H1 (cell line): ENCODE measurements around the gene ZNRF3. TPM values are rescaled to one million over a fixed set of nuclear protein-coding genes. Genes with fewer than 3 reads are reported as not detected.

Source experiments
- CTCF ChIA-PET: fragments of 300-600 bp; sonication (Branson Sonifier 250); formaldehyde crosslinking; loops from one replicate; lab custom pipeline; 2021; ENCODE audit not compliant: partially characterized antibody; lab: Charles Lee
- POLR2A ChIA-PET: fragments of 300-600 bp; sonication (Branson Sonifier 250); formaldehyde crosslinking; loops from one replicate; lab custom pipeline; 2021; ENCODE audit warnings: inconsistent platforms; ENCODE audit not compliant: partially characterized antibody; lab: Charles Lee
- DNase-seq, 2 experiments: peaks; one replicate each; pipeline versions ENCODE4 v3.0.0 to v3.0.0-alpha.2; 2010 to 2022; ENCODE audit warnings: low spot score in 2 of 2, low read depth in 1 of 2, mixed read lengths in 1 of 2
- FAIRE-seq: peaks from 2 replicates; lab custom pipeline; 2011; peaks lifted over from hg19 to GRCh38; lab: Jason Lieb, UNC
- H2AFZ ChIP-seq: 2 replicates; pipeline ENCODE4 v1.8.1; 2012; ENCODE audit warnings: low read length, inconsistent platforms
- H2AK5ac ChIP-seq: 2 replicates; pipeline ENCODE4 v1.6.1; 2013; ENCODE audit warnings: low read depth, low read length
- H2BK120ac ChIP-seq: replicated peaks from 2 replicates; pipeline ENCODE3; 2013; ENCODE audit warnings: low read depth, low read length, inconsistent platforms
- H2BK12ac ChIP-seq: 2 replicates; pipeline ENCODE4 v1.6.1; 2013; ENCODE audit warnings: low read depth, low read length
- H2BK15ac ChIP-seq: 2 replicates; pipeline ENCODE4 v1.6.1; 2013; ENCODE audit warnings: low read length
- H2BK20ac ChIP-seq: 2 replicates; pipeline ENCODE4 v1.6.1; 2013; ENCODE audit warnings: low read length
- H2BK5ac ChIP-seq: 2 replicates; pipeline ENCODE4 v1.6.1; 2013; ENCODE audit warnings: low read depth, low read length
- H3K14ac ChIP-seq: 2 replicates; pipeline ENCODE4 v1.6.1; 2013; ENCODE audit warnings: inconsistent platforms; ENCODE audit not compliant: insufficient read length
- H3K18ac ChIP-seq: 2 replicates; pipeline ENCODE4 v1.6.1; 2013; ENCODE audit warnings: low read length; ENCODE audit errors: extremely low read depth
- H3K23ac ChIP-seq: 2 replicates; pipeline ENCODE4 v1.6.1; 2013; ENCODE audit warnings: inconsistent platforms; ENCODE audit not compliant: insufficient read length
- H3K23me2 ChIP-seq: 2 replicates; pipeline ENCODE4 v1.6.1; 2013; ENCODE audit warnings: low read depth, low read length
- H3K27ac ChIP-seq: 2 replicates; pipeline ENCODE4 v1.6.1; 2011; ENCODE audit warnings: low read depth, low read length, inconsistent platforms
- H3K27me3 ChIP-seq, 4 experiments: replicated peaks in 1 of 4; 1 replicate in 1 of 4; 2 replicates in 3 of 4; pipeline versions ENCODE4 v1.6.1 to v1.8.1; 2011 to 2013; ENCODE audit warnings: low read length in 3 of 4, mild to moderate bottlenecking in 3 of 4, inconsistent platforms in 2 of 4, mixed read lengths in 2 of 4, moderate library complexity in 1 of 4; ENCODE audit not compliant: control insufficient read depth in 3 of 4, insufficient read depth in 3 of 4; ENCODE audit errors: extremely low read depth in 1 of 4
- H3K36me3 ChIP-seq, 4 experiments: 2 replicates each; pipeline versions ENCODE4 v1.6.1 to v1.8.1; 2011 to 2013; ENCODE audit warnings: mild to moderate bottlenecking in 4 of 4, low read length in 3 of 4, moderate library complexity in 2 of 4, control low read depth in 1 of 4, inconsistent platforms in 1 of 4; ENCODE audit not compliant: insufficient read depth in 4 of 4, control insufficient read depth in 2 of 4
- H3K4ac ChIP-seq: replicated peaks from 2 replicates; pipeline ENCODE3; 2013; ENCODE audit warnings: low read length, low read depth, mixed read lengths, inconsistent platforms; ENCODE audit not compliant: insufficient read length
- H3K4me1 ChIP-seq, 4 experiments: replicated peaks in 1 of 4; 1 replicate in 1 of 4; 2 replicates in 3 of 4; pipeline versions ENCODE4 v1.6.1 to v1.8.1; 2011 to 2013; ENCODE audit warnings: low read length in 3 of 4, inconsistent platforms in 2 of 4, mixed read lengths in 1 of 4; ENCODE audit not compliant: insufficient read depth in 4 of 4, control insufficient read depth in 3 of 4
- H3K4me2 ChIP-seq, 2 experiments: 2 replicates each; pipeline versions ENCODE4 v1.6.1 to v1.8.1; 2011 to 2013; ENCODE audit warnings: low read depth in 2 of 2, low read length in 2 of 2, control low read depth in 1 of 2, inconsistent platforms in 1 of 2, mild to moderate bottlenecking in 1 of 2; ENCODE audit not compliant: insufficient read depth in 1 of 2
- H3K4me3 ChIP-seq, 4 experiments: fragments of 200-600, 300-600 bp in 1 of 4; sonication (generic), shearing (Covaris generic), sonication (Bioruptor Twin) in 1 of 4; 2 replicates each; pipeline versions ENCODE4 v1.5.1 to v1.8.1; 2011 to 2016; ENCODE audit warnings: low read length in 4 of 4, low read depth in 3 of 4, control low read depth in 2 of 4, inconsistent platforms in 2 of 4, mild to moderate bottlenecking in 2 of 4, mixed read lengths in 1 of 4, moderate library complexity in 1 of 4; ENCODE audit not compliant: insufficient read depth in 2 of 4; ENCODE audit errors: extremely low read depth in 1 of 4
- H3K56ac ChIP-seq: replicated peaks from 2 replicates; pipeline ENCODE3; 2013; ENCODE audit warnings: low read depth, mild to moderate bottlenecking, mixed read lengths, low read length, inconsistent platforms; ENCODE audit not compliant: insufficient read length
- H3K79me1 ChIP-seq: 2 replicates; pipeline ENCODE4 v1.6.1; 2013; ENCODE audit warnings: low read depth, low read length, control low read depth
- H3K79me2 ChIP-seq, 2 experiments: 2 replicates each; pipeline versions ENCODE4 v1.6.1 to v1.8.1; 2012 to 2013; ENCODE audit warnings: low read length in 2 of 2, mild to moderate bottlenecking in 2 of 2, inconsistent platforms in 1 of 2; ENCODE audit not compliant: insufficient read depth in 2 of 2, control insufficient read depth in 1 of 2
- H3K9ac ChIP-seq, 4 experiments: replicated peaks in 1 of 4; 1 replicate in 1 of 4; 2 replicates in 3 of 4; pipeline versions ENCODE4 v1.6.1 to v1.8.1; 2011 to 2013; ENCODE audit warnings: low read depth in 3 of 4, low read length in 3 of 4, control low read depth in 2 of 4, mild to moderate bottlenecking in 2 of 4, moderate library complexity in 2 of 4, inconsistent platforms in 1 of 4; ENCODE audit errors: extremely low read depth in 1 of 4
- H3K9me3 ChIP-seq, 2 experiments: 2 replicates each; pipeline versions ENCODE4 v1.6.1 to v1.8.1; 2012 to 2013; ENCODE audit warnings: mild to moderate bottlenecking in 2 of 2, moderate library complexity in 2 of 2, control low read depth in 1 of 2, inconsistent platforms in 1 of 2, low read depth in 1 of 2, low read length in 1 of 2, mixed read lengths in 1 of 2; ENCODE audit not compliant: insufficient read depth in 2 of 2
- H4K20me1 ChIP-seq, 2 experiments: replicated peaks in 1 of 2; 2 replicates each; pipeline versions ENCODE3 to v1.8.1; 2011 to 2013; ENCODE audit warnings: inconsistent platforms in 2 of 2, low read length in 2 of 2, mild to moderate bottlenecking in 1 of 2; ENCODE audit not compliant: insufficient read depth in 2 of 2, control insufficient read depth in 1 of 2
- H4K5ac ChIP-seq: 2 replicates; pipeline ENCODE4 v1.6.1; 2013; ENCODE audit warnings: low read length, low read depth, mixed read lengths, inconsistent platforms; ENCODE audit not compliant: insufficient read length
- H4K8ac ChIP-seq: 2 replicates; pipeline ENCODE4 v1.8.0; 2013; ENCODE audit warnings: mild to moderate bottlenecking, moderate library complexity, low read length, inconsistent platforms; ENCODE audit not compliant: insufficient read depth; ENCODE audit errors: extremely low read depth
- H4K91ac ChIP-seq: replicated peaks from 2 replicates; pipeline ENCODE3; 2013; ENCODE audit warnings: low read length, mixed read lengths, inconsistent platforms; ENCODE audit not compliant: insufficient read length
- ASH2L ChIP-seq: fragments of 200-600, 300-600 bp; sonication (generic); IDR thresholded peaks from one replicate; pipeline ENCODE4 v1.7.1; 2017; ENCODE audit warnings: low read length
- BACH1 ChIP-seq: IDR thresholded peaks from 2 replicates; pipeline ENCODE4 v1.6.1; 2012; ENCODE audit warnings: low read length, improper control_type of control experiment
- CTBP2 ChIP-seq: IDR thresholded peaks from 2 replicates; pipeline ENCODE4 v1.7.0; 2011; ENCODE audit warnings: borderline replicate concordance, mild to moderate bottlenecking, moderate library complexity, mixed read lengths, low read length; ENCODE audit not compliant: insufficient read depth, insufficient read length
- CTCF ChIP-seq, 3 experiments: IDR thresholded peaks; 1 replicate in 2 of 3; 2 replicates in 1 of 3; pipeline versions ENCODE4 v1.5.1 to v1.6.1; 2011; ENCODE audit warnings: low read length in 3 of 3, mild to moderate bottlenecking in 3 of 3, inconsistent platforms in 2 of 3, low read depth in 1 of 3, moderate library complexity in 1 of 3; ENCODE audit not compliant: insufficient read depth in 1 of 3; ENCODE audit errors: control extremely low read depth in 1 of 3
- E2F6 ChIP-seq: IDR thresholded peaks from 2 replicates; pipeline ENCODE4 v1.6.1; 2012; ENCODE audit warnings: inconsistent platforms
- EGR1 ChIP-seq: IDR thresholded peaks from 2 replicates; pipeline ENCODE4 v1.6.1; 2011; ENCODE audit warnings: low read depth, low read length, borderline replicate concordance
- JUND ChIP-seq: IDR thresholded peaks from 2 replicates; pipeline ENCODE4 v1.6.1; 2011; ENCODE audit warnings: mild to moderate bottlenecking, improper control_type of control experiment, low read length
- MAFK ChIP-seq: IDR thresholded peaks from 2 replicates; pipeline ENCODE4 v1.6.1; 2012; ENCODE audit warnings: low read depth, mild to moderate bottlenecking, improper control_type of control experiment, low read length
- TBP ChIP-seq: IDR thresholded peaks from 2 replicates; pipeline ENCODE4 v1.6.1; 2011; ENCODE audit warnings: low read depth, low read length, improper control_type of control experiment
- TCF12 ChIP-seq: IDR thresholded peaks from 2 replicates; pipeline ENCODE4 v1.6.1; 2011; ENCODE audit warnings: low read depth, mild to moderate bottlenecking, low read length
- WGBS, 2 experiments: shearing (Covaris generic) in 1 of 2; methylation state at CpG; one replicate each; pipeline versions ENCODE4 v1.1.6 to v1.1.7; 2013 to 2015; ENCODE audit warnings: low lambda C conversion rate in 2 of 2, mixed read lengths in 2 of 2, inconsistent platforms in 1 of 2, low coverage in 1 of 2, missing lambda C conversion rate in 1 of 2; ENCODE audit not compliant: insufficient replicate concordance in 2 of 2, insufficient coverage in 1 of 2, insufficient read length in 1 of 2; ENCODE audit errors: extremely low coverage in 1 of 2, missing lambda C conversion rate in 1 of 2; 5-methylcytosine and 5-hydroxymethylcytosine counted together
- polyA plus RNA-seq, 7 experiments: library from polyadenylated mRNA; depleted of rRNA in 3 of 7; stranded (reverse) in 5 of 7; unstranded in 2 of 7; fragments of >200 nt in 5 of 7; fragments of 200-250 nt in 2 of 7; gene quantifications; 1 replicate in 5 of 7; 2 replicates in 1 of 7; 4 replicates in 1 of 7; pipeline versions ENCODE4 v1.2.1 to v1.2.3, GENCODE V29; 2011 to 2013; ENCODE audit warnings: missing spikeins in 2 of 7, mixed read lengths in 2 of 7
- total RNA-seq: library from RNA; stranded (reverse); fragmentation: NEBNext Ultra II Directional; extraction: Animal tissue kit (Norgen Biotek cat#: 25700); gene quantifications from 2 replicates; pipeline ENCODE4 v1.2.1, GENCODE V29; 2021

ZNRF3 gene
- total and polyA plus RNA-seq, 2 of the 8 experiments (the other 6 are each of a cell fraction or from before 2014, with no cell fraction given): 14.1 to 21.7 TPM

- Histone ChIP-seq H4K8ac (no peak overlapping the region), H4K20me1 (peaks cover 0 to 5% of the 10 kb centered on the region in 2 experiments), H2AK5ac (no peak overlapping the region), H3K36me3 (no peaks in the 10 kb centered on the region), H4K5ac (no peak overlapping the region), H3K14ac (no peak overlapping the region), H2BK20ac (no peak overlapping the region), H3K9ac (no peak overlapping the region), H2BK5ac (no peak overlapping the region), H3K27ac (no peak overlapping the region), H2BK12ac (no peak overlapping the region), H3K4me3 (no peak overlapping the region), H3K79me2 (peaks cover 0 to 88% of the 10 kb centered on the region in 2 experiments; a peak in 3 of 4 replicates), H3K18ac (no peak overlapping the region), H4K91ac (no peak overlapping the region), H2AFZ (no peak overlapping the region), H3K23me2 (no peaks in the 10 kb centered on the region), H3K9me3 (no peaks in the 10 kb centered on the region), H3K4me2 (no peak overlapping the region), H3K56ac (no peak overlapping the region), H3K4ac (no peak overlapping the region), H3K27me3 (no peaks in the 10 kb centered on the region), H3K4me1 (peaks cover 4 to 13% (median 12%) of the 10 kb centered on the region in 4 experiments), H2BK15ac (no peak overlapping the region), H3K79me1 (peaks cover 5% of the 10 kb centered on the region), H3K23ac (no peak overlapping the region), H2BK120ac (no peak overlapping the region)
- ChIA-PET POLR2A (no interaction called here), CTCF (interaction anchor here (0.9 kb wide), 1 partner anchor 22 kb away, joined by 4 read pairs; no protein-coding TSS in a partner anchor)
- FAIRE-seq: no peak
- TF ChIP-seq JUND (no peak), MAFK (no peak), ASH2L (no peak), CTCF (IDR thresholded peaks at IDR 0.05; ENCODE audit: control extremely low read depth in 1 of 3, insufficient read depth in 1 of 3, low read depth in 1 of 3, low read length in 3 of 3) (no peak), BACH1 (no peak), E2F6 (no peak), EGR1 (no peak), TCF12 (no peak), CTBP2 (no peak), TBP (no peak)
- no peak for DNase-seq
- 67% methylated on average over 5 of the region's 5 CpGs; no CpG with 5 or more reads in 1 of the 2 experiments for WGBS, 2 experiments
These were observed 57.1 kb downstream of the ZNRF3 start for GRCh38 chr22:28940441-28940840.
